Measurements from ENCODE around the gene DTNA.

- TF ChIP-seq CTCF (IDR thresholded peaks at IDR 0.05), result no peak
- no peak for TF ChIP-seq POLR2A (IDR thresholded peaks at IDR 0.05)
Measured at GRCh38 chr18:34741401-34741800, 31.3 kb downstream of the DTNA start.

All from vagina (tissue), 2 donors.